HG03378 (cell line): Measurements from ENCODE around the gene CALN1.

Experiments
- ATAC-seq: cut with Tn5 transposase; IDR thresholded peaks from one replicate; pipeline ENCODE4 v1.9.1; 2021; ENCODE audit warnings: mild to moderate bottlenecking, moderate library complexity; ENCODE audit not compliant: unreplicated experiment

Gene CALN1

GRCh38 chr7:72326811-72327210 lies 85.3 kb downstream of the CALN1 start:
- ATAC-seq, result no peak

- ATAC-seq, result no peak
Measured at GRCh38 chr7:72326365-72326764, 85.8 kb downstream of the CALN1 start.

GRCh38 chr7:72325561-72325960 lies 86.6 kb downstream of the CALN1 start:
- ATAC-seq, result no peak

- ATAC-seq, result no peak
Measured at GRCh38 chr7:72321637-72322036, 90.5 kb downstream of the CALN1 start.

GRCh38 chr7:72321081-72321480 lies 91.1 kb downstream of the CALN1 start:
- no peak for ATAC-seq

- no peak for ATAC-seq
Measured at GRCh38 chr7:72317341-72317740, 94.8 kb downstream of the CALN1 start.

GRCh38 chr7:72316148-72316547 lies 96.0 kb downstream of the CALN1 start:
- no peak for ATAC-seq

- ATAC-seq, result no peak
Measured at GRCh38 chr7:72313906-72314305, 98.2 kb downstream of the CALN1 start.

GRCh38 chr7:72310301-72310700 lies 101.8 kb downstream of the CALN1 start:
- no peak for ATAC-seq

GRCh38 chr7:72309476-72309875 lies 102.7 kb downstream of the CALN1 start:
- no peak for ATAC-seq

- no peak for ATAC-seq
Measured at GRCh38 chr7:72308986-72309385, 103.2 kb downstream of the CALN1 start.

GRCh38 chr7:72307566-72307965 lies 104.6 kb downstream of the CALN1 start:
- no peak for ATAC-seq

- ATAC-seq, result no peak
Measured at GRCh38 chr7:72298912-72299311, 113.2 kb downstream of the CALN1 start.

- no peak for ATAC-seq
Measured at GRCh38 chr7:72298091-72298490, 114.0 kb downstream of the CALN1 start.

GRCh38 chr7:72297636-72298035 lies 114.5 kb downstream of the CALN1 start:
- no peak for ATAC-seq

- no peak for ATAC-seq
Measured at GRCh38 chr7:72292794-72293193, 119.3 kb downstream of the CALN1 start.

GRCh38 chr7:72292118-72292517 lies 120.0 kb downstream of the CALN1 start:
- no peak for ATAC-seq

GRCh38 chr7:72286519-72286918 lies 125.6 kb downstream of the CALN1 start:
- ATAC-seq, result no peak

GRCh38 chr7:72283309-72283708 lies 128.8 kb downstream of the CALN1 start:
- ATAC-seq, result no peak

- ATAC-seq, result no peak
Measured at GRCh38 chr7:72281308-72281707, 130.8 kb downstream of the CALN1 start.

- ATAC-seq, result no peak
Measured at GRCh38 chr7:72279203-72279602, 132.9 kb downstream of the CALN1 start.

GRCh38 chr7:72278550-72278949 lies 133.6 kb downstream of the CALN1 start:
- ATAC-seq, result no peak

- ATAC-seq, result no peak
Measured at GRCh38 chr7:72275382-72276070, 136.6 kb downstream of the CALN1 start.
